GM19035 (cell line): ENCODE data around the gene TCHP.

Experiments used
- ATAC-seq: cut with Tn5 transposase; IDR thresholded peaks from one replicate; pipeline ENCODE4 v1.9.1; 2021; ENCODE audit not compliant: unreplicated experiment

TCHP gene

GRCh38 chr12:109959411-109960093, 59.5 kb downstream of the TCHP start:
- ATAC-seq = no peak

- ATAC-seq = no peak
These were observed 61.1 kb downstream of the TCHP start for GRCh38 chr12:109961201-109961600.

- no peak for ATAC-seq
These were observed 61.5 kb downstream of the TCHP start for GRCh38 chr12:109961612-109962011.

GRCh38 chr12:109962398-109962797, 62.3 kb downstream of the TCHP start:
- no peak for ATAC-seq

- ATAC-seq = no peak
These were observed 63.3 kb downstream of the TCHP start for GRCh38 chr12:109963330-109963729.

GRCh38 chr12:109963743-109964429, 63.8 kb downstream of the TCHP start:
- no peak for ATAC-seq

GRCh38 chr12:109966546-109966945, 66.5 kb downstream of the TCHP start:
- ATAC-seq = no peak

- ATAC-seq = no peak
These were observed 67.4 kb downstream of the TCHP start for GRCh38 chr12:109967383-109968031.
